Neuronal stem cell (in vitro differentiated cells): ENCODE measurements around the gene USP17L10.
"Not testable (repeated sequence)": the region's sequence is repeated elsewhere in the genome, so short reads cannot be mapped to it uniquely, and the experiment has no call there.

Experiments used
- DNase-seq: peaks from one replicate; pipeline ENCODE4 v3.0.0-alpha.2; 2013; ENCODE audit warnings: low spot score
- H2AFZ ChIP-seq: one replicate; pipeline ENCODE4 v1.6.1; 2013; ENCODE audit warnings: mild to moderate bottlenecking, low read length, inconsistent platforms
- H2AK5ac ChIP-seq: 2 replicates; pipeline ENCODE4 v1.6.1; 2013; ENCODE audit warnings: low read depth, mild to moderate bottlenecking, inconsistent platforms, low read length, moderate library complexity, mixed read lengths
- H2BK120ac ChIP-seq: 2 replicates; pipeline ENCODE4 v1.6.1; 2013; ENCODE audit warnings: low read depth, mild to moderate bottlenecking, inconsistent platforms, low read length, moderate library complexity, mixed read lengths
- H2BK12ac ChIP-seq: one replicate; pipeline ENCODE4 v1.6.1; 2013; ENCODE audit warnings: low read length, inconsistent platforms
- H2BK15ac ChIP-seq: 2 replicates; pipeline ENCODE4 v1.6.1; 2013; ENCODE audit warnings: mild to moderate bottlenecking, low read length, inconsistent platforms, mixed read lengths
- H2BK5ac ChIP-seq: one replicate; pipeline ENCODE4 v1.6.1; 2013; ENCODE audit warnings: inconsistent platforms, mild to moderate bottlenecking, low read length, moderate library complexity
- H3K14ac ChIP-seq: one replicate; pipeline ENCODE4 v1.6.1; 2013; ENCODE audit warnings: low read length, inconsistent platforms
- H3K18ac ChIP-seq: 2 replicates; pipeline ENCODE4 v1.6.1; 2013; ENCODE audit warnings: low read length, inconsistent platforms
- H3K23ac ChIP-seq: 2 replicates; pipeline ENCODE4 v1.6.1; 2013; ENCODE audit warnings: low read depth, mild to moderate bottlenecking, mixed read lengths, low read length, inconsistent platforms; ENCODE audit not compliant: poor library complexity
- H3K27ac ChIP-seq: replicated peaks from 3 replicates; pipeline ENCODE4 v1.5.1; 2013; ENCODE audit warnings: low read length, inconsistent platforms
- H3K27me3 ChIP-seq, 3 experiments: 2 replicates each; pipeline ENCODE4 v1.6.1; 2013; ENCODE audit warnings: low read length in 3 of 3, mild to moderate bottlenecking in 2 of 3, inconsistent platforms in 1 of 3, low read depth in 1 of 3, mixed read lengths in 1 of 3, moderate library complexity in 1 of 3; ENCODE audit not compliant: control insufficient read depth in 3 of 3, insufficient read depth in 3 of 3
- H3K36me3 ChIP-seq, 2 donors: replicated peaks in 1 of 2; 2 replicates each; pipeline ENCODE4 v1.6.1; 2013; ENCODE audit warnings: low read length in 2 of 2; ENCODE audit not compliant: control insufficient read depth in 2 of 2, insufficient read depth in 2 of 2
- H3K4ac ChIP-seq: 2 replicates; pipeline ENCODE4 v1.6.1; 2013; ENCODE audit warnings: inconsistent platforms, mild to moderate bottlenecking, low read length, moderate library complexity
- H3K4me1 ChIP-seq, 2 donors: 1 replicate in 1 of 2; 2 replicates in 1 of 2; pipeline ENCODE4 v1.6.1; 2013; ENCODE audit warnings: low read length in 2 of 2, low read depth in 1 of 2; ENCODE audit not compliant: control insufficient read depth in 2 of 2, insufficient read depth in 1 of 2
- H3K4me2 ChIP-seq: one replicate; pipeline ENCODE4 v1.6.1; 2013; ENCODE audit warnings: mild to moderate bottlenecking, low read length, inconsistent platforms; ENCODE audit not compliant: insufficient read depth, poor library complexity, severe bottlenecking
- H3K4me3 ChIP-seq, 2 donors: 2 replicates each; pipeline ENCODE4 v1.5.1; 2013; ENCODE audit warnings: low read length in 2 of 2, mild to moderate bottlenecking in 2 of 2, inconsistent platforms in 1 of 2, moderate library complexity in 1 of 2
- H3K79me1 ChIP-seq: one replicate; pipeline ENCODE4 v1.6.1; 2013; ENCODE audit warnings: low read depth, mild to moderate bottlenecking, inconsistent platforms, low read length, moderate library complexity
- H3K9ac ChIP-seq: one replicate; pipeline ENCODE4 v1.6.1; 2013; ENCODE audit warnings: mild to moderate bottlenecking, low read depth, low read length, inconsistent platforms; ENCODE audit not compliant: poor library complexity
- H3K9me3 ChIP-seq, 2 donors: replicated peaks in 1 of 2; 2 replicates each; pipeline versions ENCODE3 to v1.6.1; 2013; ENCODE audit warnings: low read length in 2 of 2, mild to moderate bottlenecking in 2 of 2, inconsistent platforms in 1 of 2, low read depth in 1 of 2, mixed read lengths in 1 of 2, moderate library complexity in 1 of 2; ENCODE audit not compliant: control insufficient read depth in 2 of 2, insufficient read depth in 1 of 2
- H4K8ac ChIP-seq: one replicate; pipeline ENCODE4 v1.6.1; 2013; ENCODE audit warnings: low read depth, mild to moderate bottlenecking, inconsistent platforms, low read length, moderate library complexity
- H4K91ac ChIP-seq: one replicate; pipeline ENCODE4 v1.6.1; 2013; ENCODE audit warnings: low read length, low read depth, mild to moderate bottlenecking, inconsistent platforms; ENCODE audit not compliant: poor library complexity
- WGBS, 2 donors: extraction: QIAGEN DNeasy Blood & Tissue Kit; methylation state at CpG; one replicate each; pipeline ENCODE4 v1.1.7; 2013; ENCODE audit warnings: missing lambda C conversion rate in 2 of 2, mixed read lengths in 1 of 2; ENCODE audit not compliant: insufficient read length in 2 of 2, insufficient replicate concordance in 1 of 2; ENCODE audit errors: extremely low coverage in 2 of 2; 5-methylcytosine and 5-hydroxymethylcytosine counted together

Gene USP17L10

DNA sequence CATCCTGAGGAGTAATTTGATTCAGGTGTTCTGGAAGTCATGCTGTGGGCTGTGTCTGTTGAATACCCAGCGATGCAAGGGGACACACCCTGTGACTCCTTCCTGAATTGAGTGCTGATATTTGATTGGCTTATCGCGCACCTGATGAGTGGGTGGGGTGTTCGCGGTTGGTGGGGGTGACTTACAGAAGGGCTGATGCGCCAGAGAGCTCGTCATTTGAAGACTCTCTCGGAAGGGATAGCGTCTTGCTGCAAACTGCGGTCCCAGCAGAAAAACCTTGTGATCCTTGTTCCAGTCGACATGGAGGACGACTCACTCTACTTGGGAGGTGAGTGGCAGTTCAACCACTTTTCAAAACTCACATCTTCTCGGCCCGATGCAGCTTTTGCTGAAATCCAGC lies 4.6 kb downstream of the USP17L10 start, which contains the start of gene USP17L11:
USP17L11 (plus strand) TSS at position 301 of the 400 bp plus-strand sequence; CDS start at position 301, 0 bp downstream.
- not testable (repeated sequence) for DNase-seq, H3K9ac ChIP-seq, H3K27ac ChIP-seq, H2BK5ac ChIP-seq, H3K14ac ChIP-seq, H4K8ac ChIP-seq, H4K91ac ChIP-seq, H3K4me3 ChIP-seq, H2BK120ac ChIP-seq, H3K9me3 ChIP-seq, H3K18ac ChIP-seq, H3K23ac ChIP-seq, H2AK5ac ChIP-seq, H3K4ac ChIP-seq, H2BK12ac ChIP-seq, H3K4me1 ChIP-seq, H3K27me3 ChIP-seq, H3K79me1 ChIP-seq, H2AFZ ChIP-seq, H3K36me3 ChIP-seq, H2BK15ac ChIP-seq, H3K4me2 ChIP-seq
- no CpG with 5 or more reads among the region's 14 CpGs for WGBS, 2 donors

GRCh38 chr4:9219852-9220251 lies 9.4 kb downstream of the USP17L10 start, which contains the start of gene USP17L12:
Gene USP17L12, plus strand, starts transcription at chr4:9220152. Its CDS starts 0 bp downstream, at chr4:9220152.
- H3K27ac ChIP-seq, H2BK5ac ChIP-seq, H3K23ac ChIP-seq, H4K8ac ChIP-seq, H4K91ac ChIP-seq, H2BK15ac ChIP-seq, H3K4me1 ChIP-seq, H3K18ac ChIP-seq, H3K9me3 ChIP-seq, H3K14ac ChIP-seq, H2AK5ac ChIP-seq, H3K4me2 ChIP-seq, DNase-seq, H3K27me3 ChIP-seq, H2BK120ac ChIP-seq, H3K9ac ChIP-seq, H3K36me3 ChIP-seq, H3K4me3 ChIP-seq, H3K4ac ChIP-seq, H3K79me1 ChIP-seq, H2BK12ac ChIP-seq, H2AFZ ChIP-seq: not testable (repeated sequence)
- WGBS, 2 donors = no CpG with 5 or more reads among the region's 13 CpGs

GRCh38 chr4:9224596-9224995 lies 14.1 kb downstream of the USP17L10 start, which contains the start of gene USP17L13:
Gene USP17L13, plus strand, starts transcription at chr4:9224896. Its CDS starts 0 bp downstream, at chr4:9224896.
- H2BK15ac ChIP-seq, H3K4me1 ChIP-seq, H3K9ac ChIP-seq, H2BK5ac ChIP-seq, H3K14ac ChIP-seq, DNase-seq, H2AFZ ChIP-seq, H3K9me3 ChIP-seq, H2BK12ac ChIP-seq, H3K36me3 ChIP-seq, H2AK5ac ChIP-seq, H4K91ac ChIP-seq, H4K8ac ChIP-seq, H3K4me2 ChIP-seq, H3K27me3 ChIP-seq, H3K4ac ChIP-seq, H3K23ac ChIP-seq, H3K4me3 ChIP-seq, H3K18ac ChIP-seq, H3K79me1 ChIP-seq, H3K27ac ChIP-seq, H2BK120ac ChIP-seq: not testable (repeated sequence)
- no CpG with 5 or more reads among the region's 14 CpGs for WGBS, 2 donors

DNA sequence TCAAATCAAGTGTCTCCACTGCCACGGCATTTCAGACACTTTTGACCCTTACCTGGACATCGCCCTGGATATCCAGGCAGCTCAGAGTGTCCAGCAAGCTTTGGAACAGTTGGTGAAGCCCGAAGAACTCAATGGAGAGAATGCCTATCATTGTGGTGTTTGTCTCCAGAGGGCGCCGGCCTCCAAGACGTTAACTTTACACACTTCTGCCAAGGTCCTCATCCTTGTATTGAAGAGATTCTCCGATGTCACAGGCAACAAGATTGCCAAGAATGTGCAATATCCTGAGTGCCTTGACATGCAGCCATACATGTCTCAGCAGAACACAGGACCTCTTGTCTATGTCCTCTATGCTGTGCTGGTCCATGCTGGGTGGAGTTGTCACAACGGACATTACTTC lies 19.8 kb downstream of the USP17L10 start:
- not testable (repeated sequence) for H3K23ac ChIP-seq, H2AK5ac ChIP-seq, H2BK12ac ChIP-seq, H2BK5ac ChIP-seq, H3K4me1 ChIP-seq, H3K14ac ChIP-seq, H3K9ac ChIP-seq, H2AFZ ChIP-seq, H3K4ac ChIP-seq, H2BK120ac ChIP-seq, H3K27me3 ChIP-seq, H3K79me1 ChIP-seq, DNase-seq, H3K18ac ChIP-seq, H4K91ac ChIP-seq, H3K4me2 ChIP-seq, H3K9me3 ChIP-seq, H2BK15ac ChIP-seq, H3K27ac ChIP-seq, H3K36me3 ChIP-seq, H3K4me3 ChIP-seq, H4K8ac ChIP-seq
- WGBS, 2 donors = no CpG with 5 or more reads among the region's 8 CpGs
